T follicular helper cell (primary cell): ENCODE measurements around the gene SEC24A.
"Not testable (repeated sequence)": the region's sequence is repeated elsewhere in the genome, so short reads cannot be mapped to it uniquely, and the experiment has no call there.

Experiments
- DNase-seq: peaks from one replicate; pipeline ENCODE4 v3.0.0-alpha.2; 2020; ENCODE audit warnings: low read depth

SEC24A gene

DNA sequence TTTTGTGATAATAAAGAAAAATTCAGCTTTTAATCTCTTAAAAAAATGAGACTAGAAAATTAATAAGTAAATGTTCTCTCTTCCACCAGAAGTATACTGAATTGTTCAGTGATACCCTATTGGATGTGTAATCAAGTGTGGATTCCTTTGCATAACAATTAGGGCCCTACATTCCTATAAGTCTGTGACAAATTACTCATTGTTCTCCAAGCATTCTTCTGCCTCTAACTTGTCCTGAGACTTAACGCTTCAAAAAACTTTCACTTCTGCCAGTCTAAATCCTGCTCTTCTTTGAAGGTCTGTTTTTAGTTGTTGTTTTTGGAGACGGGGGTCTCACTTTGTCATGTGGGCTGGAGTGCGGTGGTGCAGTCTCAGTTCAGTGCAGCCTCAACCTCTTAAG is 100.8 kb downstream of the SEC24A start:
- no peak for DNase-seq

DNA sequence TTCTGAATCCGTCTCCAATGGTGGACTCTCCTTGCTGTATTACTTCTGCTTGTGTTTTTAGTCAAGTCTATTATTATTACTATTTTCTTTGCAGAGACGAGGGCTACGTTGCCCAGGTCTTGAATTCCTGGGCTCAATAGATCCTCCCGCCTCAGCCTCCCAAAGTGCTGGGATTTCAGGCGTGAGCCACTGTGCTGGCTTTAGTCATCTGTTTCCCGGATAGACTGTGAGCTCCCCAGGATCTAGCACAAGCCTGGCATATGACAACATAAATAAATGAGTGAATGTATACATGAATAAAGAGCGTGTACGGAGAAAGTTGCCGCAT is 109.6 kb downstream of the SEC24A start:
- no peak for DNase-seq

DNA sequence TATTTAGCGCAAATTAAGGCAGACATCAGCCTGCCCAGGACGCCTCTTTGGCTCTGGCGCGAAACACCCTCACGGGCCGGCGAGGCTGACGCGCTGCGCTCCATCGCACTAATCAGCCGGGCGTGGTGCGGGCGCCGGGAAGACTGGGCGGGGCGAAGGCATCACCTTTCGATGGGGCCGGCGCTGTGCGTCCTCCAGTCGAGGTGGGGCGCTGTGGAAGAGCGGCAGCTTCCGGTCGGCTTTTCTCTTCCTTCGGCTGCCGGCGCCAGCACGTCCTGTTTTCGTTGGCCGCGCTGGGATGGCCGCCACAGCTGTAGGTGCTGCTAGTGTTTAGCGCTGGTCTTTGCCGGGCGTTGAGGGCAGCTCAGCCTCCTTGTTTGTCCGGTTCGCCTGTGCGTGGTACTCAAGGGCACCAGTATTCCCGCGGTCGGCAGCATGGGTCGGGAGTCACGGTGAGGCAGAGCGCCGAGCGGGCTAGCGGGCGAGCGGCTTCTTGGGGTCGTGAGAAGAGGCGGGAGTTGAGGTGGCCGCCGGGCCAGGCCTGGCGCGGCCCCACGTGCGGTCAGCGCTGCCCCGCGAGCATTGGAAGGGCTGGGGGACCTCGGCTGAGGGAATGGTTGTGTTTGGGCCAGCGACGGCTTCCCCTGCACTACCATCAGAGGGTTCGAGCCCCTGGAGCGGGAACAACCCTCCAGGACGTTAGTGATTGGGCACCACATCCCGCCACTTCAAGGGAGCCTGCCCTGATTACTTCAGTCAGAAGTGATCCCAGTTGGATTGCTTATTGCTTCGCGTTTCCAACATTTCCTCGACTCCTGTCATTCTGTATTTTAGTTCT is 110.1 kb downstream of the SEC24A start, which contains the start of gene DDX46:
Gene DDX46 (plus strand): TSS at position 276 of the 838 bp plus-strand sequence. CDS start 160 bp downstream, at position 436.
- DNase-seq, result peak; percentile 91

DNA sequence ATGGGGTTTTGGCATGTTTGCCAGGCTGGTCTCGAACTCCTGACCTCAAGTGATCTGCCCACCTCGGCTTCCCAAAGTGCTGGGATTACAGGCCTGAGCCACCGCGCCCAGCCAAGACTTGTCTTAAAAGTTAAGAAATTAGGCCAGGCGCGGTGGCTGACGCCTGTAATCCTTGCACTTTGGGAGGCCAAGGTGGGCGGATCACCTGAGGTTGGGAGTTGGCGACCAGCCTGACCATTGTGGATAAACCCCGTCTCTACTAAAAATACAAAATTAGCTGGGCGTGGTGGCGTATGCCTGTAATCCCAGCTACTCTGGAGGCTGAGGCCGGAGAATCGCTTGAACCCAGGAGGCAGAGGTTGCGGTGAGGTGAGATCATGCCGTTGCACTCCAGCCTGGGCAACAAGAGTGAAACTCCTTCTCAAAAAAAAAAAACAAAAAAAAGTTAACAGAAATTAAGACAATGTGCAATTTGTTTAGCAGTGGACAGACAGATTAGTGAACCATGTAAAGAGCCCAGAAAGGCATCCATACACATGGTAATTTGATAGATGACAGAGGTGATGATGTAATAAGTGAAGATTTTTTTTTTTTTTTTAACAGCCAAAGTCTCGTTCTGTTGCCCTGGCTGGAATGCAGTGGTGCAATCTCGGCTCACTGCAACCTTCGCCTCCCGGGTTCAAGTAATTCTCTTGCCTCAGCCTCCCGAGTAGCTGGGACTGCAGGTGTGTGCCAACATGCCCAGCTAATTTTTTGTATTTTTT is 119.1 kb downstream of the SEC24A start:
- not testable (repeated sequence) for DNase-seq

DNA sequence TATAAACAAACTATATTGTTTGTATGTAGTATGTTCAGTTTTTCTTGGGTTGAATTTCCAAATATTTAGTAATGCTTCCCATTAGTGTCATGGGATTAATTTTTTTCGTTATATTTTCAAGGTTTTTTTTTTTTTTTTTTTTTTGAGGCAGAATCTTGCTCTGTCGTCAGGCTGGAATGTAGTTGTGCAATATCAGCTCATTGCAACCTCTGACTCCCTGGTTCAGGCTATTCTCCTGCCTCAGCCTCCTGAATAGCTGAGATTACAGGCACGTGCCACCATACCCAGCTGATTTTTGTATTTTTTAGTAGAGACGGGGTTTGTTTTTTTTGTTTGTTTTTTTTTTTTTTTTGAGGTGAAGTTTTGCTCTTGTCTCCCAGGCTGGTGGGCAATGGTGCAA is 120.6 kb downstream of the SEC24A start:
- DNase-seq, result no peak

DNA sequence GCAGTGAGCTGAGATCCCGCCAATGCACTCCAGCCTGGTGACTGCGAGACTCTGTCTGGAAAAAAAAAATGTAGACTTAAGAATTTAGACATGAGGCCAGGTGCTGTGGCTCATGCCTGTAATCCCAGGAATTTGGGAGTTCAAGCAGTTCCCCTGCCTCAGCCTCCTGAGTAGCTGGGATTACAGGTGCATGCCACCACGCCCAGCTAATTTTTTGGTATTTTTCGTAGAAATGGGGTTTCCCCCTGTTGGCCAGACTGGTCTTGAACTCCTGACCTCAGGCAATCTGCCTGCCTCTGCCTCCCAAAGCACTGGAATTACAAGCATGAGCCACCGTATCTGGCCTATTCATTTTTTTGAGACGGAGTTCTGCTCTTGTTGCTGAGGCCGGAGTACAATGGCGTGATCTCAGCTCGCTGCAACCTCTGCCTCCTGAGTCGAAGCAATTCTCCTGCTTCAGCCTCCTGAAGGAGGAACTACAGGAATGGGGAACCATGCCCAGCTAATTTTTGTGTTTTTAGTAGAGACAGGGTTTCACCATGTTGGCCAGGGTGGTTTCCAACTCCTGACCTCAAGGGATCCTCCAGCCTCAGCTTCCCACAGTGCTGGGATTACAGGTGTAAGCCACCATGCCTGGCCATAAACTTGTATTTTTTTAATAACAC is 124.0 kb downstream of the SEC24A start:
- no peak for DNase-seq

DNA sequence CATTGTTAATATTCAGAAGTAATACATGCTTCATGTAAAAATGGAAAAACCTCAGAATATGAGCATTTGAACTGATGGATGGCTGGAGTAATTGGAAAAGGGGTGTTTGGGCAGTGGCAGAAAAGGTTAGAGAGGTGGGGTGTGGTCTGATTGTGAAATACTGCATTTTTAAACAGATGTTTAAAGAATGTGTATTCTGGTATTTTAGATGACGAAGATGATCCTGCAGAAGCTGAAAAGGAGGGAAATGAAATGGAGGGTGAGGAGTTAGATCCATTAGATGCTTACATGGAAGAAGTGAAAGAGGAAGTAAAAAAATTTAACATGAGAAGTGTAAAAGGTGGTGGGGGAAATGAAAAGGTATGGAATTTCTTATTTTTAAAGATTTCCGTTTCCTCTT is 128.8 kb downstream of the SEC24A start:
- no peak for DNase-seq
